Activated naive CD4-positive, alpha-beta T cell treated with anti-CD3 and anti-CD28 coated beads, Interleukin-2, amount 50 U/mL, for 16 hours (primary cell): ENCODE measurements around the gene ST3GAL3.
"Not testable (repeated sequence)": the region's sequence is repeated elsewhere in the genome, so short reads cannot be mapped to it uniquely, and the experiment has no call there.

Experiments
- DNase-seq: peaks from one replicate; pipeline ENCODE4 v3.0.0-alpha.2; 2020

The ST3GAL3 gene

GRCh38 chr1:43760745-43761317 is 53.5 kb downstream of the ST3GAL3 start:
- DNase-seq: no peak

- peak; percentile 25 for DNase-seq
Measured at GRCh38 chr1:43763497-43763973, 56.2 kb downstream of the ST3GAL3 start.

DNA sequence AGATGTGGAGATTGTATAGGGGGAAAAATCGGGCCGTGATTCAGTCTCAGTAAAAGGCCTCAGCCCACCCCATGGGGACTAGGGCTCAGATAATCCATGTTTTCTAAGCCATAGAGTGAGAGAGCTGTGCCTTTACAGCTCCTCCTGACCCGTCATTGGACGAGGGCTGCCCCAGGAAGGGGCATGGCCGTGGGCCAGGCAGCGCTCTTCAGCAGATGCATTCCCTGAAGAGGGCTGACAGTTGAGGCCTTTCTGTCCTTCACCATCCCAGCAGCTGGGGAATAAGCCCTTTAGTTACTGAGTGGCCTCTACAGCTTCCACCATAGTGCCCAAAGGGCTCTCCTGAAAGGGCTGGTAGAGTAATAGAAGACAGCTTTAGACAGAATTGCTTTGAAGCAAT is 57.2 kb downstream of the ST3GAL3 start:
- DNase-seq: no peak

DNA sequence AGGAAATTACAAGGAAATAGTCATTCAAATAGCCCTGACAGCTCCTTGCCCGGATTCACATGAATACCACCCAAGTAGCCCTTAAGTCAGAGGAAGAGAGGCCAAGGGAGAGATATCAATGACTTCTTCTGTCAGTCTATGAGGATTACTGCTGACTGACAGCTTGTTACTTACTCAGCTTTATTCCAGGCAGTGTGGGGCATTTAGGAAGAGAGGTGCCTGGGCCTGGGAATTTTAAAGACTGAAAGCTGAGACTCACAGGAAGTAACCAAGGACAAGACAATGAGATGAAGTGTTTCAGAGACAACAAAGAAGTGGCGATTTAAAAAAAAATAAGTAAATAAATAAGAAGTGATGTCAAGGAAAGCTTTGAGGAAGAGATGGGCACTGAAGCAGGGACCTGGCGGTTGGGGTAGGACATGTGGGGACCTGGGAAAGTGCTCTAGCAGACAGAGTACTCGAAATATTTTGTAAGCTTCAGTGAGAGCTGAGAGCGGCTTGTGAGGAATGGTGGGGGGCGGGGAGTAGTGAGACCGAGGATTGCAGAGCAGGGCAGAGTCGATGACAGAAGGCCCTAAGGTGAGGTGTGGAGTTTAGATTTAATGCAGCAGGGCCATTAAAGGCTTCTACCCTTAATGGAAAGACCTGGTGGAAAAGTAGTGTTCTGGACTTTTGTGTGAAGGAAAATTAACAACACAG is 58.9 kb downstream of the ST3GAL3 start:
- no peak for DNase-seq

DNA sequence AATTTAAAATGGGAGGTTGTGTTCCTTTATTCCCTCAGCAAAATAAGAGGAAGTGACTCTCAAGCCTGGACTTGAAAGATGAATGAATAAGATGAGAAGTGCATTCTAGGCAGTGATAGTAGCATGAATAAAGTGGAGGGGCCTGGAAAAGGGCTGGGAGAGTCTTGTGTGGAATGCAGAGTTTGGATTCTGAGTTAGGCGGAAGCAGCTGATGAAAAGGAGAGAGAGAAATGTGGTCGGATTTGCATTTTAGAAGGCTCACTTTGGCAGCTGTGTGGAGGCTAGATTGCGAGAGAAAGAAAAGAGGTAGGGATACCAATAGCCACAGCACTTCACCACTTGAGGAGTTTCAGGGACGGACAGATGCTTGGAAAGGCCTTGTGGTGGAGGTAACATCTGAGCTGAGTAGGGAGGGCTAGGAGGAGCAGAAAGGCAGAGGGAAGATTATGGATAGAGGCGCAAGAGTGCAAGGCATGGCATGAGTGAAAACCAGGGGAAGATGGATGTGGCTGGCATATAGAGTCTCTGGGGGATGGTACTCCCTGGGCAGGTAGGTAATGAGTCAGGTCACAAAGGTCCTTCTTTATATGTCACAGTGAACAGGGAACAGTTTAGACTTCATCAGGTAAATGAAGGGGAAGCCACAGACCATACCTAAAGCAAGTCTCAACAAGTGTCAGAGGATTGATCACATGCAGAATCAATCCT is 59.6 kb downstream of the ST3GAL3 start:
- DNase-seq: no peak

DNA sequence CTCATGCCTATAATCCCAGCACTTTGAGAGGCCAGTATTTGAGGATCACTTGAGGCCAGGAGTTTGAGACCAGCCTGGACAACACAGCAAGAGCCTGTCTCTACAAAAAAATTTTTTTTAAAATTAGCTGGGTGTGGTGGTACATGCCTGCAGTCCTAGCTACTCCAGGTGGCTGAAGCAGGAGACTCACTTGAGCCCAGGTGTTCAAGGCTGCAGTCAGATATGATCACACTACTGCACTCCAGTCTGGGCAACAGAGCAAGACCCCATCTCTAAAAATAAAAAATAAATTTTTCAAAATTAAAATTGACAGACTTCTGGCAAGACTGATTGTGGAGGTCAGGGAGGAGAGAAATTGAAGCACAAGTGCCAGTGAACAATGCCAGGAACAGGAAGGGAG is 60.8 kb downstream of the ST3GAL3 start:
- DNase-seq: no peak

- DNase-seq: no peak
Measured at GRCh38 chr1:43769350-43769908, 62.1 kb downstream of the ST3GAL3 start.

GRCh38 chr1:43770111-43770510 is 62.8 kb downstream of the ST3GAL3 start:
- no peak for DNase-seq

GRCh38 chr1:43772978-43773377 is 65.6 kb downstream of the ST3GAL3 start:
- no peak for DNase-seq

DNA sequence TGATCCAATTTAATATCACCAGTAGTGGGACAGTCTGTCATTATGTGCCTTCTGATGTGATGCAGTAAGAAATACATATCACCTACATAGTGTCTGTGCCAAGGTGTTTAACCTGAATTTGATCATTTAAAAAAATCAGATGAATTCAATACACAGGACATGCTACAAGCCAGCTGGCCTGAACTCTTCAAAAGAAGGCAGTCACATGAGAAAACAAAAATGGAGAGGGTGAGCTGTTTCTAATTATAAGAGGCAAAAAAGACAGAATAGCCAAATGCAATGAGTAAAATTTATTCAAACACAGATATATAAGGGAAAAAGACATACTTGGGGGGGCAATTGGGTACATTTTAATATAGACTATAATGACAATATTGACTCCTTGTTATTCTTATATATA is 66.5 kb downstream of the ST3GAL3 start:
- DNase-seq: no peak

GRCh38 chr1:43774359-43774758 is 67.0 kb downstream of the ST3GAL3 start:
- no peak for DNase-seq

- DNase-seq: no peak
Measured at GRCh38 chr1:43776043-43776761, 68.9 kb downstream of the ST3GAL3 start.

DNA sequence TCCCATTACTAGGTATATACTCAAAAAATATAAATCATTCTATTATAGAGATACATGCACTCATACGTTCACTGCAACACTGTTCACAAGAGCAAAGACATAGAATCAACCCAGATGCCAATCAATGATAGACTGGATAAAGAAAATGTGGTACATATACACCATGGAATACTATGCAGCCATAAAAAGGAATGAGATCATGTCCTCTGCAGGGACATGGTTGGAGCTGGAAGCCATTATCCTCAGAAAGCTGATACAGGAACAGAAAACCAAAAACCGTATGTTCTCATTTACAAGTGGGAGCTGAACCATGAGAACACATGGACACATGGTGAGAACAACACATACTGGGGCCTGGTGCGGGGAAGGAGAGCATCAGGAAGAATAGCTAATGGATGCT is 70.6 kb downstream of the ST3GAL3 start:
- not testable (repeated sequence) for DNase-seq

GRCh38 chr1:43779266-43779665 is 71.9 kb downstream of the ST3GAL3 start:
- no peak for DNase-seq

- no peak for DNase-seq
Measured at GRCh38 chr1:43779805-43780403, 72.6 kb downstream of the ST3GAL3 start.

DNA sequence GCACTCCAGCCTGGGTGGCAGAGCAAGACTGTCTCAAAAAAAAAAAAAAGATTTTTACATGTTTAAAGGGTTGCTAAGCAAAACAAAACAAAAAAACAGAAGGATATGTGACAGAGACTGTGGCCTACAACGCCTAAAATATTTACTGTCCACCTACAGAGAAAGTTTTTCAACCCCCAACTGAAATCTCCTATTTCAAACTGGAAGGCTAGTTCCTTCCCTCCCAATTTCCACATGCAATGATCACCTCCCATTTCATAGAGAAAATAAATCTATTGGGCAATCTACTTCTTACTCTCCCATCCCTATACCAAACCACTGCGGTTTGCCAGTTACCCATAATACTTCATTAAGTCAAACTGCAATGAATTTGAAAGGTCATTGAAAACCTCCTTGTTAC is 74.2 kb downstream of the ST3GAL3 start:
- no peak for DNase-seq

DNA sequence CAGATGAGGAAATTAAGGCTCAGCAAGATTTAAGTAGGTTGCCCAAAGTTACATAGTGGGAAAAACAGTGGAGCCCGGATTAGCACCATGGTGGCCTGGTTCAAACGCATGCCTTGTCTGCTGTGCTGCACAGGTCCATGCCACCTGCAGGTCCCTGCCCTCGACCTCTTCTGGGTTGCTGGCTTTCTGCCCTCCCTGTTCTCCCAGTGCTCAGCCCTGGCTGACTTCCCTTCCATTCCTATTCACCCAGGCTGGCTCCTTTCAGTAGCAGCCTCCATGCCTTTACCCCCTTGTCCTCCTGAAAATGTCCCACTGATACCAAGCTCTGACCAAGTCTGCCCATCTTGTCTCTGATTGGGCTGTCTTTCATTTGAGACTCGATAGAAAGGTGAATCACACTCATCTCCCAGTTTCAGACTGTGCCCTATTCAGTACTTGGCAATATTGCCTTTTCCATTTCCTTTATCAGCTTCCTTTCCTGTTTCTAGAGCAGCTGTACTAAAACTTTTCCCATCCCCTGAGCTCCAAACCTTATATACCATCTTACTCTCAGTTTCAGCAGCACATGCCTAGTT is 75.8 kb downstream of the ST3GAL3 start:
- no peak for DNase-seq

GRCh38 chr1:43783671-43784205 is 76.4 kb downstream of the ST3GAL3 start:
- no peak for DNase-seq

DNA sequence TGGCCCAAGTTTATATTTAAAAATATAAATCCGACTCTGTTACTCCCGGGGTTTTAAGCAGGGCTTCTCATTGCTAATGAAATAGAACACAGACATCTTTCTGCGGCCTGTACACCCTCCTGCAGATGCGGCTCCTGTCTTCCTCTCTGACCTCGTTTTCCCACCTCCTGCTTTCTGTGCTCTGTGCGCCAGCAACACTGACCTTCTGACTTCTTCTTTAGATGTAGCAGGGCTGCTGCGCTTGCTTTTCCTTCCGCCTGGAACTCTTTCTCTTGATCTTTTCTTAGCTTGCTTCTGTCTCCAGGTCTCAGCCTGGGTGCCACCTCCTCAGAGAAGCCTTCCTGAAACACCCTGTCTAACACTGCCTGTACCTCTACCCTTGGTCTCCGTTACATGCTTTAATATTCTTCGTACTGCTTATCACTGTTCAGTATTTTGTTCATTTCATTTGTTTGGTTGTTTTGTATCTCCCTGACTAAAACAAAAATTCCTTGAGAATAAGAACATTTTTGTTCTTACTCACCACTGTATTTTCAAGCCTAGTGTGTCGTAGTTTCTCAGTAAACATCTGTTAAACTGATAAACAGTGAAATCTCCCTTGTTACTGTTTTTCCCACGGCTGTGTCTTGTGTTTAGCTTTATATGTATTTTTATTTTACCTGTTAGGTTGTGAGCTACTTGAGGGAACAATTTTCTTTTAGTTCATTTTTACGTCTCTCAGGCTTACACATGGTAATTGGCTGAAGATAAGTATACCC is 79.0 kb downstream of the ST3GAL3 start:
- no peak for DNase-seq

DNA sequence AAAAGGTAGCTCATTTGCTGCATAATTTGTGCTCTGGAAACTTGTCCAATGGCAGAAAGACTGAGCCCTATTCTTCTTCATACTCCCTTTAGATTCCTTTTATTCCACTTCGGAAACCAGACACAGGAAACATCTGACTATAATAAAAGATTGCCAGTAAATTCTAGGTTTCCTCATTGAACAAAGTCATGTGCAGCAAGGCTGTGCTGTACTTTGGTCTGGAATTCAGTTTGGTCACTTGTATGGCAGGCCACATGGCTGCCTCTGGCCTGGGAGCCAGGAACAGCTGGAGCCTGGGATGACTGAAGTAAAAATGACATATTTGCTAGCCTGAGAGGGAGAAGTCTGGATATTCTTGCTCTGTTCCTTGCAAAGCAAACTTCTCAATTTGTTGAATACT is 79.6 kb downstream of the ST3GAL3 start:
- no peak for DNase-seq
